Ureter (tissue), 1 donor: Measurements from ENCODE around the gene IDNK. TPM values are rescaled to one million over a fixed set of nuclear protein-coding genes. Genes with fewer than 3 reads are reported as not detected.
"Not testable (repeated sequence)": the region's sequence is repeated elsewhere in the genome, so short reads cannot be mapped to it uniquely, and the experiment has no call there.

Source experiments
- DNase-seq: peaks from one replicate; pipeline ENCODE4 v3.0.0-alpha.2; 2020; ENCODE audit warnings: low spot score
- total RNA-seq: library from RNA; stranded (reverse); gene quantifications from one replicate; pipeline ENCODE4 v1.2.4, GENCODE V29; 2023
- donor health status: DM: yes; HTN: yes; CAD: no.

Gene IDNK
- 7.8 TPM for total RNA-seq

GRCh38 chr9:83622939-83623678 is at the start of gene IDNK:
Gene IDNK (plus strand): TSS chr9:83623143. CDS start chr9:83623172, 29 bp downstream.
- DNase-seq, result peak; percentile 49

GRCh38 chr9:83574482-83574881 is 48.5 kb upstream of the IDNK start:
- no peak for DNase-seq

GRCh38 chr9:83582029-83582428 is 40.9 kb upstream of the IDNK start:
- DNase-seq, result no peak

GRCh38 chr9:83583151-83584014 is 39.6 kb upstream of the IDNK start:
- DNase-seq, result no peak

- no peak for DNase-seq
These were observed 37.9 kb upstream of the IDNK start for GRCh38 chr9:83584995-83585394.

GRCh38 chr9:83588256-83588655 is 34.7 kb upstream of the IDNK start:
- no peak for DNase-seq

- DNase-seq, result no peak
These were observed 25.9 kb upstream of the IDNK start for GRCh38 chr9:83596899-83597504.

- no peak for DNase-seq
These were observed 24.5 kb upstream of the IDNK start for GRCh38 chr9:83598487-83598886.

GRCh38 chr9:83599071-83599470 is 23.9 kb upstream of the IDNK start:
- no peak for DNase-seq

- no peak for DNase-seq
These were observed 21.5 kb upstream of the IDNK start for GRCh38 chr9:83601463-83601862.

GRCh38 chr9:83607620-83608019 is 15.3 kb upstream of the IDNK start:
- not testable (repeated sequence) for DNase-seq

GRCh38 chr9:83613298-83613697 is 9.6 kb upstream of the IDNK start:
- not testable (repeated sequence) for DNase-seq

- no peak for DNase-seq
These were observed 5.6 kb upstream of the IDNK start for GRCh38 chr9:83617299-83617698.

- no peak for DNase-seq
These were observed 1.9 kb upstream of the IDNK start for GRCh38 chr9:83620841-83621636.

GRCh38 chr9:83622433-83622938 is 457 bp upstream of the IDNK start:
- DNase-seq, result peak; percentile 75

- DNase-seq, result no peak
These were observed 735 bp downstream of the IDNK start for GRCh38 chr9:83623679-83624076.

- no peak for DNase-seq
These were observed 2.2 kb downstream of the IDNK start for GRCh38 chr9:83625178-83625577.

- no peak for DNase-seq
These were observed 5.6 kb downstream of the IDNK start for GRCh38 chr9:83628540-83628939.

- no peak for DNase-seq
These were observed 6.6 kb downstream of the IDNK start for GRCh38 chr9:83629433-83630104.

- no peak for DNase-seq
These were observed 8.1 kb downstream of the IDNK start for GRCh38 chr9:83630938-83631457.

GRCh38 chr9:83633255-83633654 is 10.3 kb downstream of the IDNK start:
- DNase-seq, result no peak
